HCT116 (cell line): ENCODE data around the gene DIP2C. TPM values are rescaled to one million over a fixed set of nuclear protein-coding genes. Genes with fewer than 3 reads are reported as not detected.

Experiments used
- ATAC-seq: fragments of 200-7000 bp; cut with Tn5 transposase; 2 replicates; pipeline ENCODE4 v1.9.1; 2020; ENCODE audit warnings: mild to moderate bottlenecking, moderate library complexity
- BruUV-seq: library from RNA; stranded (reverse); fragments of 400-500 nt; replicated peaks from 2 replicates; lab custom pipeline; 2021; lab: Mats Ljungman, UMichigan
- CTCF ChIA-PET: fragments of 300-600 bp; sonication (Branson Sonifier 250); formaldehyde crosslinking; loops from one replicate; lab custom pipeline; 2021; ENCODE audit warnings: antibody characterized with exemption; lab: Charles Lee
- POLR2A ChIA-PET: fragments of 300-600, 350-600 bp; sonication (Branson Sonifier 250); formaldehyde crosslinking; loops from one replicate; lab custom pipeline; 2021; ENCODE audit warnings: antibody characterized with exemption; lab: Charles Lee
- RAD21 ChIA-PET, 2 experiments: fragments of 300-600 bp; sonication (Branson Sonifier 250); formaldehyde crosslinking; loops; one replicate each; lab custom pipeline; 2023; ENCODE audit warnings: low total read pairs in 2 of 2; ENCODE audit not compliant: uncharacterized antibody in 2 of 2, unreplicated experiment in 2 of 2, low non-redundant PET in 1 of 2; lab: Charles Lee
- DNase-seq: peaks from one replicate; pipeline ENCODE4 v3.0.0-alpha.2; 2010; ENCODE audit warnings: low read depth, low spot score
- H2AFZ ChIP-seq: fragments of 200-600 bp; shearing (Covaris generic), sonication (generic); 2 replicates; pipeline ENCODE4 v1.6.1; 2017; ENCODE audit warnings: low read depth, mixed run types, mixed read lengths, antibody characterized with exemption, low read length; ENCODE audit not compliant: poor library complexity, severe bottlenecking
- H3K27ac ChIP-seq: 2 replicates; pipeline ENCODE4 v1.5.1; 2012; ENCODE audit warnings: low read depth, low read length
- H3K27me3 ChIP-seq: fragments of 200-600 bp; sonication (generic); 2 replicates; pipeline ENCODE4 v1.6.1; 2016; ENCODE audit warnings: mixed run types, low read length, mixed read lengths; ENCODE audit not compliant: insufficient read depth
- H3K36me3 ChIP-seq, 2 experiments: fragments of 200-500 bp in 1 of 2; fragments of 200-600 bp in 1 of 2; sonication (Bioruptor generic) in 1 of 2; sonication (generic) in 1 of 2; 2 replicates each; pipeline versions ENCODE4 v1.5.1 to v1.6.1; 2014 to 2016; ENCODE audit warnings: low read length in 2 of 2, inconsistent platforms in 1 of 2, mixed read lengths in 1 of 2, mixed run types in 1 of 2; ENCODE audit not compliant: insufficient read depth in 2 of 2, control insufficient read depth in 1 of 2
- H3K4me1 ChIP-seq, 2 experiments: fragments of 200-600 bp in 1 of 2; sonication (generic) in 1 of 2; 2 replicates each; pipeline versions ENCODE4 v1.5.1 to v1.6.1; 2012 to 2017; ENCODE audit warnings: low read length in 2 of 2, inconsistent platforms in 1 of 2, mild to moderate bottlenecking in 1 of 2, mixed read lengths in 1 of 2, mixed run types in 1 of 2, moderate library complexity in 1 of 2; ENCODE audit not compliant: insufficient read depth in 2 of 2, control insufficient read depth in 1 of 2
- H3K4me2 ChIP-seq: fragments of 200-600 bp; sonication (generic); 2 replicates; pipeline ENCODE4 v1.6.1; 2017; ENCODE audit warnings: mixed run types, low read length, mixed read lengths
- H3K4me3 ChIP-seq, 2 experiments: fragments of 200-600 bp in 1 of 2; sonication (generic) in 1 of 2; replicated peaks in 1 of 2; 2 replicates each; pipeline ENCODE4 v1.5.1; 2011 to 2016; ENCODE audit warnings: low read length in 2 of 2, control low read depth in 1 of 2, low read depth in 1 of 2, mild to moderate bottlenecking in 1 of 2, mixed read lengths in 1 of 2, mixed run types in 1 of 2
- H3K79me2 ChIP-seq: fragments of 200-600 bp; sonication (generic); 2 replicates; pipeline ENCODE4 v1.6.1; 2017; ENCODE audit warnings: mild to moderate bottlenecking, mixed run types, low read length, moderate library complexity, mixed read lengths; ENCODE audit not compliant: insufficient read depth
- H3K9ac ChIP-seq: fragments of 200-600 bp; sonication (generic); 2 replicates; pipeline ENCODE4 v1.6.1; 2016; ENCODE audit warnings: low read length, mixed read lengths
- H3K9me2 ChIP-seq: fragments of 200-600 bp; sonication (generic), shearing (Covaris generic); 2 replicates; pipeline ENCODE4 v1.6.1; 2017; ENCODE audit warnings: mixed run types, mild to moderate bottlenecking, moderate library complexity; ENCODE audit not compliant: insufficient read depth
- H3K9me3 ChIP-seq, 2 experiments: fragments of 200-500 bp in 1 of 2; fragments of 200-600 bp in 1 of 2; sonication (Bioruptor generic) in 1 of 2; sonication (generic) in 1 of 2; 2 replicates each; pipeline ENCODE4 v1.6.1; 2014 to 2017; ENCODE audit warnings: low read length in 2 of 2, mixed read lengths in 2 of 2, inconsistent platforms in 1 of 2, low read depth in 1 of 2, mild to moderate bottlenecking in 1 of 2, mixed run types in 1 of 2, moderate library complexity in 1 of 2; ENCODE audit not compliant: control insufficient read depth in 1 of 2, insufficient read depth in 1 of 2
- H4K20me1 ChIP-seq: fragments of 200-600 bp; sonication (generic), shearing (Covaris generic); 2 replicates; pipeline ENCODE4 v1.6.1; 2017; ENCODE audit warnings: mixed run types, mild to moderate bottlenecking, moderate library complexity; ENCODE audit not compliant: insufficient read depth
- CBX3 ChIP-seq: IDR thresholded peaks from 2 replicates; pipeline ENCODE4 v1.6.1; 2012; ENCODE audit warnings: low read depth
- EGR1 ChIP-seq: IDR thresholded peaks from 2 replicates; pipeline ENCODE4 v1.6.1; 2012; ENCODE audit warnings: low read depth
- EZH2 ChIP-seq: fragments of 200-600 bp; sonication (generic); IDR thresholded peaks from 2 replicates; pipeline ENCODE4 v1.6.1; 2017; ENCODE audit warnings: antibody characterized with exemption, mixed run types
- POLR2A ChIP-seq: IDR thresholded peaks from 2 replicates; pipeline ENCODE4 v1.7.0; 2011; ENCODE audit warnings: borderline replicate concordance; ENCODE audit not compliant: insufficient read depth, insufficient read length; ENCODE audit errors: extremely low read depth
- POLR2AphosphoS5 ChIP-seq: IDR thresholded peaks from 2 replicates; pipeline ENCODE4 v1.6.1; 2011; ENCODE audit warnings: mild to moderate bottlenecking, low read depth, low read length, moderate library complexity
- RAD21 ChIP-seq: IDR thresholded peaks from 2 replicates; pipeline ENCODE4 v1.6.1; 2012; ENCODE audit warnings: low read depth, mild to moderate bottlenecking
- SP1 ChIP-seq: IDR thresholded peaks from 2 replicates; pipeline ENCODE4 v1.6.1; 2012; ENCODE audit warnings: low read depth
- SRF ChIP-seq: IDR thresholded peaks from 2 replicates; pipeline ENCODE4 v1.6.1; 2012; ENCODE audit warnings: low read depth
- ZFX ChIP-seq: fragments of 450-650 bp; IDR thresholded peaks from 2 replicates; pipeline ENCODE4 v1.6.1; 2017
- intact Hi-C: fragments of 100-400 bp; cut with micrococcal nuclease; formaldehyde crosslinking; loops from 2 replicates; pipeline ENCODE4 v1.10.0; 2022
- total RNA-seq: library from RNA; stranded (reverse); gene quantifications from one replicate; pipeline ENCODE4 v1.2.1, GENCODE V29; 2021; ENCODE audit not compliant: unreplicated experiment
- TF ChIP-seq, protein P1 (sequence below), 3 experiments: fragments of 200-600 bp in 1 of 3; sonication (generic) in 1 of 3; IDR thresholded peaks in 2 of 3; conservative IDR thresholded peaks in 1 of 3; 2 replicates each; pipeline ENCODE4 v1.5.1; 2012 to 2017; ENCODE audit warnings: low read depth in 2 of 3, low read length in 2 of 3, antibody characterized with exemption in 1 of 3, borderline replicate concordance in 1 of 3, control low read depth in 1 of 3, mild to moderate bottlenecking in 1 of 3, mixed read lengths in 1 of 3, mixed run types in 1 of 3, moderate library complexity in 1 of 3; ENCODE audit not compliant: insufficient read depth in 1 of 3
- TF ChIP-seq, protein P2 (sequence below): IDR thresholded peaks from 2 replicates; pipeline ENCODE4 v1.6.1; 2012

Gene DIP2C
- total RNA-seq, 1 experiment from 2014 or later: 15.4 TPM

DNA sequence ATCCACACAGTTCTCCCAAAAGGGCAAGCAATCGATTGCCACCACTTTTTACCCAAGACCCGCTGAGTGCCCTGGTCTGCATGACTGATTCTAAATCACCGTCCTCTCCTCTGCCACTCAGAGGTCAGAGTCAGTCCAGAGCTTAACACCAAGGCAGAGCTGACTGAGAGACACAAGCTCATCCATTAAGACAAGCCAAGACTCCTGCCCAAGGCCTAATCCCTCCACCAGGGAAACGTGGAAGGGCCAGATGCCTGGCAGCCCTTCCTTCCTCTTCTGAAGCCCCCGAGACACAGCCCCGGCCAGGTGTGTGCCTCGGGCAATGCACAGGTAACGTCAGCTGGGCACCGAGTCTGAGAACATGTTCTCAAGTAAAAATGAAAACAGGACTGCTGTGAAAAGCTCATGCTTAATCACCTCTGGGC is 51.7 kb downstream of the DIP2C start:
- ChIA-PET POLR2A (no interaction called here), RAD21 (no interaction called here), CTCF (no interaction called here)
- no peak for ATAC-seq
- Histone ChIP-seq H3K4me2 (no peak overlapping the region), H3K79me2 (0 out of 2 replicates have a peak, but pooled peaks cover 3% of the 10 kb centered on the region), H3K27me3 (no peaks in the 10 kb centered on the region), H2AFZ (no peak overlapping the region), H3K27ac (no peak overlapping the region), H3K36me3 (no peaks in the 10 kb centered on the region), H3K9me3 (no peaks in the 10 kb centered on the region), H3K4me1 (peaks cover 3 to 7% of the 10 kb centered on the region in 2 experiments; a peak in 2 of 4 replicates), H3K4me3 (no peak overlapping the region), H3K9ac (no peak overlapping the region), H4K20me1 (no peaks in the 10 kb centered on the region), H3K9me2 (no peaks in the 10 kb centered on the region)
- TF ChIP-seq ZFX (no peak), SP1 (no peak), EZH2 (no peak), RAD21 (no peak)
- TF ChIP-seq, protein P1, sequence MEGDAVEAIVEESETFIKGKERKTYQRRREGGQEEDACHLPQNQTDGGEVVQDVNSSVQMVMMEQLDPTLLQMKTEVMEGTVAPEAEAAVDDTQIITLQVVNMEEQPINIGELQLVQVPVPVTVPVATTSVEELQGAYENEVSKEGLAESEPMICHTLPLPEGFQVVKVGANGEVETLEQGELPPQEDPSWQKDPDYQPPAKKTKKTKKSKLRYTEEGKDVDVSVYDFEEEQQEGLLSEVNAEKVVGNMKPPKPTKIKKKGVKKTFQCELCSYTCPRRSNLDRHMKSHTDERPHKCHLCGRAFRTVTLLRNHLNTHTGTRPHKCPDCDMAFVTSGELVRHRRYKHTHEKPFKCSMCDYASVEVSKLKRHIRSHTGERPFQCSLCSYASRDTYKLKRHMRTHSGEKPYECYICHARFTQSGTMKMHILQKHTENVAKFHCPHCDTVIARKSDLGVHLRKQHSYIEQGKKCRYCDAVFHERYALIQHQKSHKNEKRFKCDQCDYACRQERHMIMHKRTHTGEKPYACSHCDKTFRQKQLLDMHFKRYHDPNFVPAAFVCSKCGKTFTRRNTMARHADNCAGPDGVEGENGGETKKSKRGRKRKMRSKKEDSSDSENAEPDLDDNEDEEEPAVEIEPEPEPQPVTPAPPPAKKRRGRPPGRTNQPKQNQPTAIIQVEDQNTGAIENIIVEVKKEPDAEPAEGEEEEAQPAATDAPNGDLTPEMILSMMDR (IDR thresholded peaks at IDR 0.05 in 2 of 3, conservative IDR thresholded peaks at IDR 0.05 in 1 of 3; ENCODE audit: borderline replicate concordance in 1 of 3, insufficient read depth in 1 of 3, low read depth in 2 of 3, low read length in 2 of 3): no peak
- no peak for DNase-seq
- intact Hi-C loops: no loop called here
- BruUV-seq: no TSS peak

DNA sequence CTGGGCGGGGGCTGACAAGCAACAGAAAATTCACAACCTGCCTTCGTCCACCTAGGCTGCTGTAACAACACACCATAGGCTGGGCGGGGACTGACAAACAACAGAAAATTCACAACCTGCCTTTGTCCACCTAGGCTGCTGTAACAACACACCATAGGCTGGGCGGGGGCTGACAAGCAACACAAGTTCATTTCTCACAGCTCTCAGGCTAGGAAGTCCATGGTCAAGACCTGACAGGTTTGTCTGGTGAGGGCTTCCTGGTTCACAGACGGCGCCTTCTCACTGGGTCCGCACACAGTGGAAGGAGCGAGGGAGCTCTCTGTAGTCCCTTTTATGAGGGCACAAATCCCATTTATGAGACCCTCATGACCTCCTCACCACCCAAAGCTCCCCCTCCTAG is 52.2 kb downstream of the DIP2C start:
- ATAC-seq: no peak

More for the DNA sequence above, 52.2 kb downstream of the DIP2C start:
- H3K4me2 ChIP-seq: no peak overlapping the region
- H3K36me3 ChIP-seq: no peaks in the 10 kb centered on the region
- no peaks in the 10 kb centered on the region for H3K9me2 ChIP-seq
- 0 out of 2 replicates have a peak, but pooled peaks cover 3% of the 10 kb centered on the region for H3K79me2 ChIP-seq
- H3K4me1 ChIP-seq: peaks cover 0 to 3% of the 10 kb centered on the region in 2 experiments; a peak in 1 of 4 replicates
- RAD21 ChIA-PET: no interaction called here
- intact Hi-C loops: no loop called here
- POLR2A ChIA-PET: no interaction called here
- no peaks in the 10 kb centered on the region for H4K20me1 ChIP-seq
- H3K4me3 ChIP-seq: no peak overlapping the region
- no peak overlapping the region for H3K27ac ChIP-seq
- DNase-seq: no peak
- TF ChIP-seq POLR2AphosphoS5 (no peak), SRF (no peak), CBX3 (no peak), POLR2A (no peak), RAD21 (no peak), EGR1 (no peak), SP1 (no peak)
- TF ChIP-seq, protein P1 (IDR thresholded peaks at IDR 0.05 in 2 of 3, conservative IDR thresholded peaks at IDR 0.05 in 1 of 3; ENCODE audit: borderline replicate concordance in 1 of 3, insufficient read depth in 1 of 3, low read depth in 2 of 3, low read length in 2 of 3): no peak
- TF ChIP-seq, protein P2, sequence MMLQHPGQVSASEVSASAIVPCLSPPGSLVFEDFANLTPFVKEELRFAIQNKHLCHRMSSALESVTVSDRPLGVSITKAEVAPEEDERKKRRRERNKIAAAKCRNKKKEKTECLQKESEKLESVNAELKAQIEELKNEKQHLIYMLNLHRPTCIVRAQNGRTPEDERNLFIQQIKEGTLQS: no peak
- no peaks in the 10 kb centered on the region for H3K27me3 ChIP-seq
- no peak overlapping the region for H2AFZ ChIP-seq
- CTCF ChIA-PET: no interaction called here
- no peaks in the 10 kb centered on the region for H3K9me3 ChIP-seq
- BruUV-seq: no TSS peak
- no peak overlapping the region for H3K9ac ChIP-seq
